Mucosa of gallbladder (tissue), 1 donor: Measurements from ENCODE around the gene RBM22. TPM values are rescaled to one million over a fixed set of nuclear protein-coding genes. Genes with fewer than 3 reads are reported as not detected.

Experiments
- total RNA-seq: library from RNA; stranded (reverse); gene quantifications from one replicate; pipeline ENCODE4 v1.2.1, GENCODE V29; 2021
- donor health status: DM: no; HTN: no; CAD: no.

The RBM22 gene
- total RNA-seq, 1 donor from 2014 or later, result 46.1 TPM

Other genes with a start within 250 kb of the RBM22 start
- gene NDST1, start 192.9 kb downstream of the RBM22 start, total RNA-seq, result 80.7 TPM
- gene SYNPO, start 60.4 kb downstream of the RBM22 start, total RNA-seq, result 123 TPM
- 2.2 TPM for gene MYOZ3, start 39.8 kb downstream of the RBM22 start, total RNA-seq
- gene DCTN4, start 58.0 kb upstream of the RBM22 start, total RNA-seq, result 69.4 TPM
- 9.5 TPM for gene SMIM3, start 77.7 kb upstream of the RBM22 start, total RNA-seq
- 0.29 TPM for gene IRGM, start 145.5 kb upstream of the RBM22 start, total RNA-seq
- gene ZNF300, start 203.9 kb upstream of the RBM22 start, total RNA-seq, result 5.0 TPM